ENCODE results near the gene STUB1. TPM values are rescaled to one million over a fixed set of nuclear protein-coding genes. Genes with fewer than 3 reads are reported as not detected.

Gene STUB1
- total RNA-seq, 1 experiment from 2014 or later = 453 TPM

- peak; percentile 88 for DNase-seq (ENCODE audit: low read depth)
- in situ Hi-C loops (cut with HindIII; ENCODE audit: low pct_unique_long_range_greater_than_20kb, low sequenced_read_pairs) = no loop called here
Observed at GRCh38 chr16:660459-661183, 19.6 kb upstream of the STUB1 start.

- in situ Hi-C loops (cut with HindIII; ENCODE audit: low pct_unique_long_range_greater_than_20kb, low sequenced_read_pairs) = no loop called here
- no peak for DNase-seq (ENCODE audit: low read depth)
Observed at GRCh38 chr16:661184-661821, 18.9 kb upstream of the STUB1 start.

GRCh38 chr16:662095-662494 is 18.1 kb upstream of the STUB1 start:
- no peak for DNase-seq (ENCODE audit: low read depth)
- in situ Hi-C loops (cut with HindIII; ENCODE audit: low pct_unique_long_range_greater_than_20kb, low sequenced_read_pairs) = no loop called here

- DNase-seq (ENCODE audit: low read depth) = no peak
- in situ Hi-C loops (cut with HindIII; ENCODE audit: low pct_unique_long_range_greater_than_20kb, low sequenced_read_pairs) = no loop called here
Observed at GRCh38 chr16:662597-662996, 17.6 kb upstream of the STUB1 start.

- in situ Hi-C loops (cut with HindIII; ENCODE audit: low pct_unique_long_range_greater_than_20kb, low sequenced_read_pairs) = no loop called here
- no peak for DNase-seq (ENCODE audit: low read depth)
Observed at GRCh38 chr16:666572-666971, 13.6 kb upstream of the STUB1 start.

- in situ Hi-C loops (cut with HindIII; ENCODE audit: low pct_unique_long_range_greater_than_20kb, low sequenced_read_pairs) = no loop called here
- no peak for DNase-seq (ENCODE audit: low read depth)
Observed at GRCh38 chr16:667113-667779, 13.0 kb upstream of the STUB1 start.

- DNase-seq (ENCODE audit: low read depth) = peak; percentile 84
- in situ Hi-C loops (cut with HindIII; ENCODE audit: low pct_unique_long_range_greater_than_20kb, low sequenced_read_pairs) = no loop called here
Observed at GRCh38 chr16:667780-668518, 12.3 kb upstream of the STUB1 start, which contains the start of gene RHOT2. Gene RHOT2, plus strand, starts transcription at chr16:668132. Its CDS starts 68 bp downstream, at chr16:668200.

- in situ Hi-C loops (cut with HindIII; ENCODE audit: low pct_unique_long_range_greater_than_20kb, low sequenced_read_pairs) = no loop called here
- DNase-seq (ENCODE audit: low read depth) = no peak
Observed at GRCh38 chr16:668519-669171, 11.6 kb upstream of the STUB1 start.

- in situ Hi-C loops (cut with HindIII; ENCODE audit: low pct_unique_long_range_greater_than_20kb, low sequenced_read_pairs) = no loop called here
- no peak for DNase-seq (ENCODE audit: low read depth)
Observed at GRCh38 chr16:669666-670065, 10.5 kb upstream of the STUB1 start.

- in situ Hi-C loops (cut with HindIII; ENCODE audit: low pct_unique_long_range_greater_than_20kb, low sequenced_read_pairs) = no loop called here
- no peak for DNase-seq (ENCODE audit: low read depth)
Observed at GRCh38 chr16:670485-671352, 9.5 kb upstream of the STUB1 start.

GRCh38 chr16:671353-672131 is 8.7 kb upstream of the STUB1 start:
- in situ Hi-C loops (cut with HindIII; ENCODE audit: low pct_unique_long_range_greater_than_20kb, low sequenced_read_pairs) = no loop called here
- DNase-seq (ENCODE audit: low read depth) = no peak

GRCh38 chr16:672371-672770 is 7.8 kb upstream of the STUB1 start:
- in situ Hi-C loops (cut with HindIII; ENCODE audit: low pct_unique_long_range_greater_than_20kb, low sequenced_read_pairs) = no loop called here
- no peak for DNase-seq (ENCODE audit: low read depth)

GRCh38 chr16:672851-673250 is 7.4 kb upstream of the STUB1 start:
- DNase-seq (ENCODE audit: low read depth) = no peak
- in situ Hi-C loops (cut with HindIII; ENCODE audit: low pct_unique_long_range_greater_than_20kb, low sequenced_read_pairs) = no loop called here

- no peak for DNase-seq (ENCODE audit: low read depth)
- in situ Hi-C loops (cut with HindIII; ENCODE audit: low pct_unique_long_range_greater_than_20kb, low sequenced_read_pairs) = no loop called here
Observed at GRCh38 chr16:673399-673991, 6.7 kb upstream of the STUB1 start.

- in situ Hi-C loops (cut with HindIII; ENCODE audit: low pct_unique_long_range_greater_than_20kb, low sequenced_read_pairs) = no loop called here
- DNase-seq (ENCODE audit: low read depth) = no peak
Observed at GRCh38 chr16:674214-674881, 5.9 kb upstream of the STUB1 start.
